ENCODE measurements around the gene PKP4. TPM values are rescaled to one million over a fixed set of nuclear protein-coding genes. Genes with fewer than 3 reads are reported as not detected.
"Not testable (repeated sequence)": the region's sequence is repeated elsewhere in the genome, so short reads cannot be mapped to it uniquely, and the experiment has no call there.

Gene PKP4
- 27.9 and 43.7 TPM in 2 replicates for total RNA-seq

- DNase-seq (ENCODE audit: low read depth in 2 of 2): peak; percentile 93 to 94
Measured at GRCh38 chr2:158456309-158457066, at the start of gene PKP4, which contains the start of gene CCDC148. Gene PKP4, plus strand, starts transcription at chr2:158456952. Its CDS starts 76,233 bp downstream, at chr2:158533185. Gene CCDC148, minus strand, starts transcription at chr2:158456753. Its CDS starts 314 bp downstream, at chr2:158456439.

GRCh38 chr2:158407031-158407430, 49.7 kb upstream of the PKP4 start:
- DNase-seq (ENCODE audit: low read depth in 2 of 2): no peak

GRCh38 chr2:158410132-158410531, 46.6 kb upstream of the PKP4 start:
- no peak for DNase-seq (ENCODE audit: low read depth in 2 of 2)

- no peak for DNase-seq (ENCODE audit: low read depth in 2 of 2)
Measured at GRCh38 chr2:158411748-158412147, 45.0 kb upstream of the PKP4 start.

- DNase-seq (ENCODE audit: low read depth in 2 of 2): no peak
Measured at GRCh38 chr2:158412206-158412605, 44.5 kb upstream of the PKP4 start.

- DNase-seq (ENCODE audit: low read depth in 2 of 2): no peak
Measured at GRCh38 chr2:158413581-158413980, 43.2 kb upstream of the PKP4 start.

GRCh38 chr2:158414538-158414937, 42.2 kb upstream of the PKP4 start:
- peak in 1 of 2 donors; percentile 1 for DNase-seq (ENCODE audit: low read depth in 2 of 2)

- no peak for DNase-seq (ENCODE audit: low read depth in 2 of 2)
Measured at GRCh38 chr2:158432117-158432516, 24.6 kb upstream of the PKP4 start.

GRCh38 chr2:158433716-158434115, 23.0 kb upstream of the PKP4 start:
- not testable (repeated sequence) for DNase-seq (ENCODE audit: low read depth in 2 of 2)

GRCh38 chr2:158439062-158439461, 17.7 kb upstream of the PKP4 start:
- not testable (repeated sequence) for DNase-seq (ENCODE audit: low read depth in 2 of 2)

GRCh38 chr2:158443606-158444005, 13.1 kb upstream of the PKP4 start:
- DNase-seq (ENCODE audit: low read depth in 2 of 2): no peak

GRCh38 chr2:158457092-158457825, 507 bp downstream of the PKP4 start:
- DNase-seq (ENCODE audit: low read depth in 2 of 2): peak; percentile 67 to 79

GRCh38 chr2:158457826-158458616, 1.3 kb downstream of the PKP4 start:
- DNase-seq (ENCODE audit: low read depth in 2 of 2): peak; percentile 60 to 87

GRCh38 chr2:158458617-158458920, 1.8 kb downstream of the PKP4 start:
- DNase-seq (ENCODE audit: low read depth in 2 of 2): peak; percentile 13 to 20

- DNase-seq (ENCODE audit: low read depth in 2 of 2): peak; percentile 10 to 20
Measured at GRCh38 chr2:158459161-158460003, 2.6 kb downstream of the PKP4 start.

GRCh38 chr2:158460632-158461297, 4.0 kb downstream of the PKP4 start:
- peak; percentile 5 to 14 for DNase-seq (ENCODE audit: low read depth in 2 of 2)

GRCh38 chr2:158463496-158464095, 6.8 kb downstream of the PKP4 start:
- no peak for DNase-seq (ENCODE audit: low read depth in 2 of 2)

GRCh38 chr2:158464426-158465281, 7.9 kb downstream of the PKP4 start:
- peak in 1 of 2 donors; percentile 37 for DNase-seq (ENCODE audit: low read depth in 2 of 2)

- no peak for DNase-seq (ENCODE audit: low read depth in 2 of 2)
Measured at GRCh38 chr2:158467248-158467647, 10.5 kb downstream of the PKP4 start.
